HCT116 (cell line): Measurements from ENCODE around the gene APOM. TPM values are rescaled to one million over a fixed set of nuclear protein-coding genes. Genes with fewer than 3 reads are reported as not detected.

Experiments
- ATAC-seq: fragments of 200-7000 bp; cut with Tn5 transposase; 2 replicates; pipeline ENCODE4 v1.9.1; 2020; ENCODE audit warnings: mild to moderate bottlenecking, moderate library complexity
- BruUV-seq: library from RNA; stranded (reverse); fragments of 400-500 nt; replicated peaks from 2 replicates; lab custom pipeline; 2021; lab: Mats Ljungman, UMichigan
- CTCF ChIA-PET: fragments of 300-600 bp; sonication (Branson Sonifier 250); formaldehyde crosslinking; loops from one replicate; lab custom pipeline; 2021; ENCODE audit warnings: antibody characterized with exemption; lab: Charles Lee
- POLR2A ChIA-PET: fragments of 300-600, 350-600 bp; sonication (Branson Sonifier 250); formaldehyde crosslinking; loops from one replicate; lab custom pipeline; 2021; ENCODE audit warnings: antibody characterized with exemption; lab: Charles Lee
- RAD21 ChIA-PET, 2 experiments: fragments of 300-600 bp; sonication (Branson Sonifier 250); formaldehyde crosslinking; loops; one replicate each; lab custom pipeline; 2023; ENCODE audit warnings: low total read pairs in 2 of 2; ENCODE audit not compliant: uncharacterized antibody in 2 of 2, unreplicated experiment in 2 of 2, low non-redundant PET in 1 of 2; lab: Charles Lee
- DNase-seq: peaks from one replicate; pipeline ENCODE4 v3.0.0-alpha.2; 2010; ENCODE audit warnings: low read depth, low spot score
- H2AFZ ChIP-seq: fragments of 200-600 bp; shearing (Covaris generic), sonication (generic); 2 replicates; pipeline ENCODE4 v1.6.1; 2017; ENCODE audit warnings: low read depth, mixed run types, mixed read lengths, antibody characterized with exemption, low read length; ENCODE audit not compliant: poor library complexity, severe bottlenecking
- H3K27ac ChIP-seq: 2 replicates; pipeline ENCODE4 v1.5.1; 2012; ENCODE audit warnings: low read depth, low read length
- H3K27me3 ChIP-seq: fragments of 200-600 bp; sonication (generic); 2 replicates; pipeline ENCODE4 v1.6.1; 2016; ENCODE audit warnings: mixed run types, low read length, mixed read lengths; ENCODE audit not compliant: insufficient read depth
- H3K36me3 ChIP-seq, 2 experiments: fragments of 200-500 bp in 1 of 2; fragments of 200-600 bp in 1 of 2; sonication (Bioruptor generic) in 1 of 2; sonication (generic) in 1 of 2; 2 replicates each; pipeline versions ENCODE4 v1.5.1 to v1.6.1; 2014 to 2016; ENCODE audit warnings: low read length in 2 of 2, inconsistent platforms in 1 of 2, mixed read lengths in 1 of 2, mixed run types in 1 of 2; ENCODE audit not compliant: insufficient read depth in 2 of 2, control insufficient read depth in 1 of 2
- H3K4me1 ChIP-seq, 2 experiments: fragments of 200-600 bp in 1 of 2; sonication (generic) in 1 of 2; 2 replicates each; pipeline versions ENCODE4 v1.5.1 to v1.6.1; 2012 to 2017; ENCODE audit warnings: low read length in 2 of 2, inconsistent platforms in 1 of 2, mild to moderate bottlenecking in 1 of 2, mixed read lengths in 1 of 2, mixed run types in 1 of 2, moderate library complexity in 1 of 2; ENCODE audit not compliant: insufficient read depth in 2 of 2, control insufficient read depth in 1 of 2
- H3K4me2 ChIP-seq: fragments of 200-600 bp; sonication (generic); 2 replicates; pipeline ENCODE4 v1.6.1; 2017; ENCODE audit warnings: mixed run types, low read length, mixed read lengths
- H3K4me3 ChIP-seq, 2 experiments: fragments of 200-600 bp in 1 of 2; sonication (generic) in 1 of 2; replicated peaks in 1 of 2; 2 replicates each; pipeline ENCODE4 v1.5.1; 2011 to 2016; ENCODE audit warnings: low read length in 2 of 2, control low read depth in 1 of 2, low read depth in 1 of 2, mild to moderate bottlenecking in 1 of 2, mixed read lengths in 1 of 2, mixed run types in 1 of 2
- H3K79me2 ChIP-seq: fragments of 200-600 bp; sonication (generic); 2 replicates; pipeline ENCODE4 v1.6.1; 2017; ENCODE audit warnings: mild to moderate bottlenecking, mixed run types, low read length, moderate library complexity, mixed read lengths; ENCODE audit not compliant: insufficient read depth
- H3K9ac ChIP-seq: fragments of 200-600 bp; sonication (generic); 2 replicates; pipeline ENCODE4 v1.6.1; 2016; ENCODE audit warnings: low read length, mixed read lengths
- H3K9me2 ChIP-seq: fragments of 200-600 bp; sonication (generic), shearing (Covaris generic); 2 replicates; pipeline ENCODE4 v1.6.1; 2017; ENCODE audit warnings: mixed run types, mild to moderate bottlenecking, moderate library complexity; ENCODE audit not compliant: insufficient read depth
- H3K9me3 ChIP-seq, 2 experiments: fragments of 200-500 bp in 1 of 2; fragments of 200-600 bp in 1 of 2; sonication (Bioruptor generic) in 1 of 2; sonication (generic) in 1 of 2; 2 replicates each; pipeline ENCODE4 v1.6.1; 2014 to 2017; ENCODE audit warnings: low read length in 2 of 2, mixed read lengths in 2 of 2, inconsistent platforms in 1 of 2, low read depth in 1 of 2, mild to moderate bottlenecking in 1 of 2, mixed run types in 1 of 2, moderate library complexity in 1 of 2; ENCODE audit not compliant: control insufficient read depth in 1 of 2, insufficient read depth in 1 of 2
- H4K20me1 ChIP-seq: fragments of 200-600 bp; sonication (generic), shearing (Covaris generic); 2 replicates; pipeline ENCODE4 v1.6.1; 2017; ENCODE audit warnings: mixed run types, mild to moderate bottlenecking, moderate library complexity; ENCODE audit not compliant: insufficient read depth
- CBX3 ChIP-seq: IDR thresholded peaks from 2 replicates; pipeline ENCODE4 v1.6.1; 2012; ENCODE audit warnings: low read depth
- CEBPB ChIP-seq: IDR thresholded peaks from 2 replicates; pipeline ENCODE4 v1.6.1; 2012; ENCODE audit warnings: low read depth
- EGR1 ChIP-seq: IDR thresholded peaks from 2 replicates; pipeline ENCODE4 v1.6.1; 2012; ENCODE audit warnings: low read depth
- ELF1 ChIP-seq: IDR thresholded peaks from 2 replicates; pipeline ENCODE4 v1.6.1; 2012; ENCODE audit warnings: low read depth, borderline replicate concordance
- EZH2phosphoT487 ChIP-seq: fragments of 200-600 bp; IDR thresholded peaks from 2 replicates; pipeline ENCODE4 v1.6.1; 2018; ENCODE audit warnings: antibody characterized with exemption, borderline replicate concordance
- FOSL1 ChIP-seq: IDR thresholded peaks from 2 replicates; pipeline ENCODE4 v1.6.1; 2012; ENCODE audit warnings: low read depth
- JUND ChIP-seq: IDR thresholded peaks from 2 replicates; pipeline ENCODE4 v1.6.1; 2012
- MAX ChIP-seq: IDR thresholded peaks from 2 replicates; pipeline ENCODE4 v1.6.1; 2012
- POLR2A ChIP-seq: IDR thresholded peaks from 2 replicates; pipeline ENCODE4 v1.7.0; 2011; ENCODE audit warnings: borderline replicate concordance; ENCODE audit not compliant: insufficient read depth, insufficient read length; ENCODE audit errors: extremely low read depth
- POLR2AphosphoS5 ChIP-seq: IDR thresholded peaks from 2 replicates; pipeline ENCODE4 v1.6.1; 2011; ENCODE audit warnings: mild to moderate bottlenecking, low read depth, low read length, moderate library complexity
- RAD21 ChIP-seq: IDR thresholded peaks from 2 replicates; pipeline ENCODE4 v1.6.1; 2012; ENCODE audit warnings: low read depth, mild to moderate bottlenecking
- SIN3A ChIP-seq: IDR thresholded peaks from 2 replicates; pipeline ENCODE4 v1.6.1; 2012; ENCODE audit warnings: low read depth
- SRF ChIP-seq: IDR thresholded peaks from 2 replicates; pipeline ENCODE4 v1.6.1; 2012; ENCODE audit warnings: low read depth
- TCF7L2 ChIP-seq: IDR thresholded peaks from 2 replicates; pipeline ENCODE4 v1.7.0; 2011; ENCODE audit warnings: borderline replicate concordance, inconsistent platforms; ENCODE audit not compliant: insufficient read depth, insufficient read length; ENCODE audit errors: extremely low read depth
- YY1 ChIP-seq: IDR thresholded peaks from 2 replicates; pipeline ENCODE4 v1.6.1; 2011; ENCODE audit warnings: low read length, low read depth, moderate library complexity, mild to moderate bottlenecking; ENCODE audit not compliant: insufficient replicate concordance; ENCODE audit errors: extremely low read depth
- ZFX ChIP-seq: fragments of 450-650 bp; IDR thresholded peaks from 2 replicates; pipeline ENCODE4 v1.6.1; 2017
- intact Hi-C: fragments of 100-400 bp; cut with micrococcal nuclease; formaldehyde crosslinking; loops from 2 replicates; pipeline ENCODE4 v1.10.0; 2022
- total RNA-seq: library from RNA; stranded (reverse); gene quantifications from one replicate; pipeline ENCODE4 v1.2.1, GENCODE V29; 2021; ENCODE audit not compliant: unreplicated experiment
- TF ChIP-seq, protein P1 (sequence below): IDR thresholded peaks from 2 replicates; pipeline ENCODE4 v1.6.1; 2012; ENCODE audit warnings: low read depth
- TF ChIP-seq, protein P2 (sequence below): IDR thresholded peaks from 2 replicates; pipeline ENCODE4 v1.6.1; 2012

The APOM gene
- total RNA-seq, 1 experiment from 2014 or later, result 2.2 TPM

- Histone ChIP-seq H3K9me2 (no peaks in the 10 kb centered on the region), H3K27ac (no peak overlapping the region), H3K4me2 (no peak overlapping the region), H3K36me3 (peaks cover 45 to 73% of the 10 kb centered on the region in 2 experiments), H4K20me1 (no peaks in the 10 kb centered on the region), H3K79me2 (peaks cover 42% of the 10 kb centered on the region; the same call in 1 of the 2 replicates), H2AFZ (no peak overlapping the region), H3K9ac (no peak overlapping the region), H3K4me3 (no peak overlapping the region), H3K4me1 (no peaks in the 10 kb centered on the region), H3K27me3 (no peaks in the 10 kb centered on the region), H3K9me3 (no peaks in the 10 kb centered on the region)
- ATAC-seq, result no peak
- ChIA-PET RAD21 (no interaction called here), CTCF (no interaction called here), POLR2A (no interaction called here)
- TF ChIP-seq SRF (no peak), YY1 (no peak), POLR2A (no peak), TCF7L2 (no peak), ELF1 (no peak), CBX3 (no peak), MAX (no peak), JUND (no peak), ZFX (no peak), EGR1 (no peak), RAD21 (no peak), POLR2AphosphoS5 (no peak), SIN3A (no peak), EZH2phosphoT487 (no peak), CEBPB (no peak), FOSL1 (no peak)
- TF ChIP-seq, protein P1, sequence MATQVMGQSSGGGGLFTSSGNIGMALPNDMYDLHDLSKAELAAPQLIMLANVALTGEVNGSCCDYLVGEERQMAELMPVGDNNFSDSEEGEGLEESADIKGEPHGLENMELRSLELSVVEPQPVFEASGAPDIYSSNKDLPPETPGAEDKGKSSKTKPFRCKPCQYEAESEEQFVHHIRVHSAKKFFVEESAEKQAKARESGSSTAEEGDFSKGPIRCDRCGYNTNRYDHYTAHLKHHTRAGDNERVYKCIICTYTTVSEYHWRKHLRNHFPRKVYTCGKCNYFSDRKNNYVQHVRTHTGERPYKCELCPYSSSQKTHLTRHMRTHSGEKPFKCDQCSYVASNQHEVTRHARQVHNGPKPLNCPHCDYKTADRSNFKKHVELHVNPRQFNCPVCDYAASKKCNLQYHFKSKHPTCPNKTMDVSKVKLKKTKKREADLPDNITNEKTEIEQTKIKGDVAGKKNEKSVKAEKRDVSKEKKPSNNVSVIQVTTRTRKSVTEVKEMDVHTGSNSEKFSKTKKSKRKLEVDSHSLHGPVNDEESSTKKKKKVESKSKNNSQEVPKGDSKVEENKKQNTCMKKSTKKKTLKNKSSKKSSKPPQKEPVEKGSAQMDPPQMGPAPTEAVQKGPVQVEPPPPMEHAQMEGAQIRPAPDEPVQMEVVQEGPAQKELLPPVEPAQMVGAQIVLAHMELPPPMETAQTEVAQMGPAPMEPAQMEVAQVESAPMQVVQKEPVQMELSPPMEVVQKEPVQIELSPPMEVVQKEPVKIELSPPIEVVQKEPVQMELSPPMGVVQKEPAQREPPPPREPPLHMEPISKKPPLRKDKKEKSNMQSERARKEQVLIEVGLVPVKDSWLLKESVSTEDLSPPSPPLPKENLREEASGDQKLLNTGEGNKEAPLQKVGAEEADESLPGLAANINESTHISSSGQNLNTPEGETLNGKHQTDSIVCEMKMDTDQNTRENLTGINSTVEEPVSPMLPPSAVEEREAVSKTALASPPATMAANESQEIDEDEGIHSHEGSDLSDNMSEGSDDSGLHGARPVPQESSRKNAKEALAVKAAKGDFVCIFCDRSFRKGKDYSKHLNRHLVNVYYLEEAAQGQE, result no peak
- TF ChIP-seq, protein P2, sequence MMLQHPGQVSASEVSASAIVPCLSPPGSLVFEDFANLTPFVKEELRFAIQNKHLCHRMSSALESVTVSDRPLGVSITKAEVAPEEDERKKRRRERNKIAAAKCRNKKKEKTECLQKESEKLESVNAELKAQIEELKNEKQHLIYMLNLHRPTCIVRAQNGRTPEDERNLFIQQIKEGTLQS, result no peak
- BruUV-seq, result no TSS peak
- DNase-seq, result no peak
- intact Hi-C loops, result no loop called here
Observed at GRCh38 chr6:31634969-31635575, 20.6 kb upstream of the APOM start.
